Endothelial cell of umbilical vein (primary cell): Measurements from ENCODE around the gene KCNMA1. TPM values are rescaled to one million over a fixed set of nuclear protein-coding genes. Genes with fewer than 3 reads are reported as not detected.

ENCODE experiments used
- BruUV-seq: library from RNA; stranded (reverse); fragments of 400-500 nt; replicated peaks from 2 replicates; lab custom pipeline; 2021; lab: Mats Ljungman, UMichigan
- CTCF ChIA-PET: fragments of 300-600, 350-600 bp; sonication (Branson Sonifier 250); formaldehyde crosslinking; loops from one replicate; lab custom pipeline; 2021; ENCODE audit warnings: antibody characterized with exemption, inconsistent platforms; lab: Charles Lee
- POLR2A ChIA-PET: fragments of 300-600, 350-600 bp; sonication (Branson Sonifier 250); formaldehyde crosslinking; loops from one replicate; lab custom pipeline; 2021; ENCODE audit warnings: antibody characterized with exemption, inconsistent platforms; lab: Charles Lee
- DNase-seq: peaks from one replicate; pipeline ENCODE4 v3.0.0-alpha.2; 2011; ENCODE audit warnings: low read depth, low spot score
- FAIRE-seq: peaks from 2 replicates; lab custom pipeline; 2011; peaks lifted over from hg19 to GRCh38; lab: Jason Lieb, UNC
- H2AFZ ChIP-seq: 2 replicates; pipeline ENCODE4 v1.6.0; 2012; ENCODE audit warnings: low read depth, low read length, control low read depth, inconsistent platforms
- H3K27ac ChIP-seq: 2 replicates; pipeline ENCODE4 v1.5.1; 2011; ENCODE audit warnings: low read depth, mild to moderate bottlenecking, control low read depth, low read length, moderate library complexity; ENCODE audit not compliant: insufficient read depth
- H3K27me3 ChIP-seq, 2 experiments: 2 replicates each; pipeline versions ENCODE4 v1.6.0 to v1.6.1; 2011; ENCODE audit warnings: low read length in 2 of 2, mixed read lengths in 1 of 2; ENCODE audit not compliant: control insufficient read depth in 2 of 2, insufficient read depth in 2 of 2
- H3K36me3 ChIP-seq, 2 experiments: 2 replicates in 1 of 2; 3 replicates in 1 of 2; pipeline ENCODE4 v1.5.1; 2011; ENCODE audit warnings: low read length in 2 of 2, mild to moderate bottlenecking in 1 of 2, moderate library complexity in 1 of 2; ENCODE audit not compliant: control insufficient read depth in 2 of 2, insufficient read depth in 2 of 2; ENCODE audit errors: extremely low read depth in 1 of 2
- H3K4me1 ChIP-seq: 3 replicates; pipeline ENCODE4 v1.5.1; 2011; ENCODE audit warnings: mild to moderate bottlenecking, low read length; ENCODE audit not compliant: control insufficient read depth, insufficient read depth; ENCODE audit errors: extremely low read depth
- H3K4me2 ChIP-seq: 2 replicates; pipeline ENCODE4 v1.6.1; 2011; ENCODE audit warnings: low read length, control low read depth, mixed read lengths; ENCODE audit not compliant: insufficient read depth
- H3K4me3 ChIP-seq, 3 experiments: fragments of 200-600 bp in 1 of 3; sonication (generic), shearing (Covaris generic) in 1 of 3; replicated peaks in 1 of 3; 2 replicates each; pipeline ENCODE4 v1.5.1; 2011 to 2016; ENCODE audit warnings: control low read depth in 3 of 3, low read length in 3 of 3, mild to moderate bottlenecking in 2 of 3, inconsistent platforms in 1 of 3, low read depth in 1 of 3, moderate library complexity in 1 of 3; ENCODE audit not compliant: insufficient read depth in 1 of 3
- H3K79me2 ChIP-seq: 2 replicates; pipeline ENCODE4 v1.6.0; 2012; ENCODE audit warnings: low read length, inconsistent platforms; ENCODE audit not compliant: control insufficient read depth, insufficient read depth
- H3K9ac ChIP-seq: replicated peaks from 2 replicates; pipeline ENCODE3; 2011; ENCODE audit warnings: low read length, control low read depth; ENCODE audit not compliant: insufficient read depth; ENCODE audit errors: extremely low read depth
- H3K9me1 ChIP-seq: replicated peaks from 3 replicates; pipeline ENCODE4 v1.6.0; 2011; ENCODE audit warnings: mild to moderate bottlenecking, low read length; ENCODE audit not compliant: control insufficient read depth, insufficient read depth; ENCODE audit errors: extremely low read depth
- H3K9me3 ChIP-seq: replicated peaks from 2 replicates; pipeline ENCODE4 v1.5.1; 2012; ENCODE audit warnings: low read length, inconsistent platforms; ENCODE audit not compliant: control insufficient read depth, insufficient read depth
- H4K20me1 ChIP-seq: replicated peaks from 2 replicates; pipeline ENCODE3; 2011; ENCODE audit warnings: mild to moderate bottlenecking, low read length; ENCODE audit not compliant: control insufficient read depth, insufficient read depth; ENCODE audit errors: extremely low read depth
- CTCF ChIP-seq, 2 donors: IDR thresholded peaks; 1 replicate in 1 of 2; 2 replicates in 1 of 2; pipeline ENCODE4 v1.5.1; 2011; ENCODE audit warnings: low read length in 2 of 2, mild to moderate bottlenecking in 2 of 2, moderate library complexity in 2 of 2, control low read depth in 1 of 2, inconsistent platforms in 1 of 2, low read depth in 1 of 2; ENCODE audit not compliant: insufficient read depth in 1 of 2; ENCODE audit errors: extremely low read depth in 1 of 2
- EZH2 ChIP-seq: IDR thresholded peaks from 2 replicates; pipeline ENCODE4 v1.6.1; 2012; ENCODE audit warnings: borderline replicate concordance, low read depth, mild to moderate bottlenecking, moderate library complexity, low read length, inconsistent platforms; ENCODE audit not compliant: severe bottlenecking
- FOS ChIP-seq: IDR thresholded peaks from 2 replicates; pipeline ENCODE4 v1.6.1; 2011; ENCODE audit warnings: mild to moderate bottlenecking, low read length, moderate library complexity, borderline replicate concordance; ENCODE audit not compliant: insufficient read depth
- GATA2 ChIP-seq: IDR thresholded peaks from 2 replicates; pipeline ENCODE4 v1.7.0; 2011; ENCODE audit warnings: low read depth, mild to moderate bottlenecking, moderate library complexity, mixed read lengths, low read length; ENCODE audit not compliant: insufficient read length, insufficient read depth
- JUN ChIP-seq: IDR thresholded peaks from 2 replicates; pipeline ENCODE4 v1.6.1; 2011; ENCODE audit warnings: borderline replicate concordance, low read depth; ENCODE audit not compliant: insufficient read length, insufficient read depth
- MAX ChIP-seq: IDR thresholded peaks from 2 replicates; pipeline ENCODE4 v1.6.1; 2011; ENCODE audit not compliant: insufficient read depth, insufficient read length
- MYC ChIP-seq: IDR thresholded peaks from one replicate; pipeline ENCODE4 v1.6.1; 2011; ENCODE audit warnings: mild to moderate bottlenecking, low read depth, low read length
- POLR2A ChIP-seq: IDR thresholded peaks from 2 replicates; pipeline ENCODE4 v1.6.1; 2012; ENCODE audit warnings: low read depth, mild to moderate bottlenecking, control low read depth, low read length
- POLR2AphosphoS5 ChIP-seq: IDR thresholded peaks from 2 replicates; pipeline ENCODE4 v1.6.1; 2012; ENCODE audit warnings: low read depth, mild to moderate bottlenecking, control low read depth, low read length, moderate library complexity; ENCODE audit not compliant: insufficient read depth
- dilution Hi-C: fragments of 300-500 bp; cut with MboI; formaldehyde crosslinking; loops from one replicate; pipeline ENCODE4 v1.15.0; 2019; ENCODE audit warnings: low sequenced_read_pairs; ENCODE audit not compliant: extremely low pct_ligation_motif_present
- intact Hi-C: fragments of 100-400 bp; cut with micrococcal nuclease; formaldehyde crosslinking; loops from one replicate; pipeline ENCODE4 v1.10.0; 2022
- polyA plus RNA-seq, 4 experiments: library from polyadenylated mRNA; depleted of rRNA in 3 of 4; stranded (reverse) in 3 of 4; unstranded in 1 of 4; fragments of >200 nt; gene quantifications; 2 replicates each; pipeline versions ENCODE4 v1.2.1 to v1.2.3, GENCODE V29; 2011 to 2012; ENCODE audit warnings: missing spikeins in 1 of 4
- total RNA-seq: library from RNA; stranded (reverse); gene quantifications from 2 replicates; pipeline ENCODE4 v1.2.3, GENCODE V29; 2021

KCNMA1 gene
- total and polyA plus RNA-seq, 2 donors (not counting 3 experiments of a cell fraction or from before 2014, with no cell fraction given), result 0.10 to 0.82 TPM

- FAIRE-seq (no peak), DNase-seq (no peak)
- dilution Hi-C loops, result no loop called here
- BruUV-seq, result no TSS peak
- CTCF ChIA-PET, result interaction anchor here (0.6 to 1.5 kb wide), 2 partner anchors 9 to 339 kb away, joined by 4 to 5 read pairs; no protein-coding TSS in a partner anchor
- Histone ChIP-seq H3K4me1 (peaks cover 15% of the 10 kb centered on the region), H2AFZ (no peak overlapping the region), H3K36me3 (no peaks in the 10 kb centered on the region), H3K79me2 (no peaks in the 10 kb centered on the region), H3K9me1 (no peaks in the 10 kb centered on the region), H3K9ac (no peak overlapping the region), H3K4me3 (no peak overlapping the region), H3K4me2 (no peak overlapping the region), H4K20me1 (no peaks in the 10 kb centered on the region), H3K27me3 (no peaks in the 10 kb centered on the region), H3K27ac (no peak overlapping the region), H3K9me3 (no peaks in the 10 kb centered on the region)
- intact Hi-C loops, result no loop called here
- no peak for TF ChIP-seq JUN
- TF ChIP-seq POLR2A, result no peak
- TF ChIP-seq CTCF (IDR thresholded peaks at IDR 0.05; ENCODE audit: extremely low read depth in 1 of 2, insufficient read depth in 1 of 2, low read depth in 1 of 2, low read length in 2 of 2), result no peak
- no peak for TF ChIP-seq GATA2
- no peak for TF ChIP-seq MYC
- TF ChIP-seq FOS, result no peak
- TF ChIP-seq MAX, result no peak
- TF ChIP-seq POLR2AphosphoS5, result no peak
- no peak for TF ChIP-seq EZH2
- POLR2A ChIA-PET, result no interaction called here
Observed at GRCh38 chr10:77397103-77397502, 240.5 kb downstream of the KCNMA1 start.
